Mesenchymal stem cell (in vitro differentiated cells and primary cell): ENCODE measurements around the gene GARNL3.

Experiments
- DNase-seq: peaks from one replicate; pipeline ENCODE4 v3.0.0-alpha.2; 2013
- H2AFZ ChIP-seq: one replicate; pipeline ENCODE4 v1.6.1; 2013; ENCODE audit warnings: low read depth, mild to moderate bottlenecking, control low read depth, inconsistent platforms, low read length, moderate library complexity
- H2AK5ac ChIP-seq: 2 replicates; pipeline ENCODE4 v1.6.1; 2013; ENCODE audit warnings: low read length, moderate library complexity, mild to moderate bottlenecking, inconsistent platforms; ENCODE audit not compliant: severe bottlenecking
- H2BK120ac ChIP-seq: one replicate; pipeline ENCODE4 v1.6.1; 2013; ENCODE audit warnings: low read depth, mild to moderate bottlenecking, inconsistent platforms, low read length, moderate library complexity
- H2BK12ac ChIP-seq, 2 experiments: one replicate each; pipeline ENCODE4 v1.6.1; 2013; ENCODE audit warnings: inconsistent platforms in 2 of 2, low read length in 2 of 2, mild to moderate bottlenecking in 2 of 2, moderate library complexity in 2 of 2, control low read depth in 1 of 2
- H2BK15ac ChIP-seq: one replicate; pipeline ENCODE4 v1.6.1; 2013; ENCODE audit warnings: mild to moderate bottlenecking, low read depth, inconsistent platforms; ENCODE audit not compliant: poor library complexity, severe bottlenecking
- H2BK5ac ChIP-seq: 2 replicates; pipeline ENCODE4 v1.6.1; 2013; ENCODE audit warnings: low read depth, mild to moderate bottlenecking, low read length, control low read depth, inconsistent platforms; ENCODE audit not compliant: poor library complexity, severe bottlenecking
- H3K14ac ChIP-seq, 2 experiments: one replicate each; pipeline ENCODE4 v1.6.1; 2013; ENCODE audit warnings: inconsistent platforms in 2 of 2, low read length in 2 of 2, control low read depth in 1 of 2, mild to moderate bottlenecking in 1 of 2, moderate library complexity in 1 of 2
- H3K18ac ChIP-seq, 2 experiments: one replicate each; pipeline ENCODE4 v1.6.1; 2013; ENCODE audit warnings: inconsistent platforms in 2 of 2, low read length in 2 of 2, control low read depth in 1 of 2, low read depth in 1 of 2, mild to moderate bottlenecking in 1 of 2
- H3K23ac ChIP-seq, 2 experiments: one replicate each; pipeline ENCODE4 v1.6.1; 2013; ENCODE audit warnings: inconsistent platforms in 2 of 2, low read length in 2 of 2, mild to moderate bottlenecking in 2 of 2, moderate library complexity in 2 of 2, control low read depth in 1 of 2
- H3K27ac ChIP-seq: 2 replicates; pipeline ENCODE4 v1.5.1; 2013; ENCODE audit warnings: mild to moderate bottlenecking, moderate library complexity, low read length, control low read depth, inconsistent platforms; ENCODE audit not compliant: poor library complexity, severe bottlenecking
- H3K27me3 ChIP-seq, 2 experiments: 2 replicates each; pipeline versions ENCODE4 v1.6.1 to v1.7.0; 2013; ENCODE audit warnings: low read length in 2 of 2, mild to moderate bottlenecking in 2 of 2, moderate library complexity in 2 of 2, control low read depth in 1 of 2, inconsistent platforms in 1 of 2; ENCODE audit not compliant: control insufficient read depth in 1 of 2, insufficient read depth in 1 of 2
- H3K36me3 ChIP-seq, 2 experiments: 2 replicates each; pipeline versions ENCODE4 v1.6.1 to v1.7.0; 2013; ENCODE audit warnings: low read length in 2 of 2, control low read depth in 1 of 2, inconsistent platforms in 1 of 2, low read depth in 1 of 2, mild to moderate bottlenecking in 1 of 2; ENCODE audit not compliant: insufficient read depth in 2 of 2, control insufficient read depth in 1 of 2
- H3K4ac ChIP-seq, 2 experiments: one replicate each; pipeline ENCODE4 v1.6.1; 2013; ENCODE audit warnings: inconsistent platforms in 2 of 2, low read length in 2 of 2, mild to moderate bottlenecking in 2 of 2, moderate library complexity in 2 of 2, control low read depth in 1 of 2, low read depth in 1 of 2
- H3K4me1 ChIP-seq: 2 replicates; pipeline ENCODE4 v1.6.1; 2013; ENCODE audit warnings: low read depth, low read length, control low read depth; ENCODE audit not compliant: control insufficient read depth, insufficient read depth
- H3K4me2 ChIP-seq: 2 replicates; pipeline ENCODE4 v1.6.1; 2013; ENCODE audit warnings: low read length, mild to moderate bottlenecking, inconsistent platforms; ENCODE audit not compliant: poor library complexity, severe bottlenecking
- H3K4me3 ChIP-seq, 2 experiments: 2 replicates each; pipeline versions ENCODE4 v1.5.1 to v1.7.0; 2013; ENCODE audit warnings: low read length in 2 of 2, mild to moderate bottlenecking in 2 of 2, control low read depth in 1 of 2, low read depth in 1 of 2; ENCODE audit not compliant: insufficient read depth in 1 of 2
- H3K79me1 ChIP-seq: replicated peaks from 2 replicates; pipeline ENCODE4 v1.6.1; 2013; ENCODE audit warnings: mild to moderate bottlenecking, control low read depth, low read length, inconsistent platforms; ENCODE audit not compliant: poor library complexity, severe bottlenecking
- H3K9ac ChIP-seq: 2 replicates; pipeline ENCODE4 v1.7.0; 2013; ENCODE audit warnings: mild to moderate bottlenecking, low read length, moderate library complexity
- H3K9me3 ChIP-seq: 2 replicates; pipeline ENCODE4 v1.7.0; 2013; ENCODE audit warnings: mild to moderate bottlenecking, low read length; ENCODE audit not compliant: control insufficient read depth
- H4K8ac ChIP-seq: one replicate; pipeline ENCODE4 v1.6.1; 2013; ENCODE audit warnings: inconsistent platforms, mild to moderate bottlenecking, low read length, moderate library complexity
- H4K91ac ChIP-seq: one replicate; pipeline ENCODE4 v1.6.1; 2013; ENCODE audit warnings: mild to moderate bottlenecking, low read length, inconsistent platforms
- WGBS: methylation state at CpG from one replicate; pipeline ENCODE4 v1.1.7; 2013; ENCODE audit warnings: mixed read lengths; 5-methylcytosine and 5-hydroxymethylcytosine counted together

Gene GARNL3

GRCh38 chr9:127216888-127217217 lies 47.7 kb upstream of the GARNL3 start:
- no peak overlapping the region for H3K4me3 ChIP-seq
- H3K9me3 ChIP-seq: no peaks in the 10 kb centered on the region
- H2AFZ ChIP-seq: no peak overlapping the region
- no peaks in the 10 kb centered on the region for H3K36me3 ChIP-seq
- no peak overlapping the region for H2AK5ac ChIP-seq
- H4K8ac ChIP-seq: no peak overlapping the region
- H4K91ac ChIP-seq: no peak overlapping the region
- no peaks in the 10 kb centered on the region for H3K4me1 ChIP-seq
- peaks cover 41 to 86% of the 10 kb centered on the region in 2 experiments for H3K27me3 ChIP-seq
- H3K18ac ChIP-seq: no peak overlapping the region
- H2BK15ac ChIP-seq: no peak overlapping the region
- no peak for DNase-seq
- no peak overlapping the region for H2BK5ac ChIP-seq
- H3K4me2 ChIP-seq: no peak overlapping the region
- H2BK12ac ChIP-seq: no peak overlapping the region
- WGBS: 93% methylated on average over 5 of the region's 5 CpGs
- no peak overlapping the region for H3K4ac ChIP-seq
- H3K14ac ChIP-seq: no peak overlapping the region
- H3K23ac ChIP-seq: no peak overlapping the region
- H3K27ac ChIP-seq: no peak overlapping the region
- H3K9ac ChIP-seq: no peak overlapping the region
- H2BK120ac ChIP-seq: no peak overlapping the region
- H3K79me1 ChIP-seq: no peaks in the 10 kb centered on the region

DNA sequence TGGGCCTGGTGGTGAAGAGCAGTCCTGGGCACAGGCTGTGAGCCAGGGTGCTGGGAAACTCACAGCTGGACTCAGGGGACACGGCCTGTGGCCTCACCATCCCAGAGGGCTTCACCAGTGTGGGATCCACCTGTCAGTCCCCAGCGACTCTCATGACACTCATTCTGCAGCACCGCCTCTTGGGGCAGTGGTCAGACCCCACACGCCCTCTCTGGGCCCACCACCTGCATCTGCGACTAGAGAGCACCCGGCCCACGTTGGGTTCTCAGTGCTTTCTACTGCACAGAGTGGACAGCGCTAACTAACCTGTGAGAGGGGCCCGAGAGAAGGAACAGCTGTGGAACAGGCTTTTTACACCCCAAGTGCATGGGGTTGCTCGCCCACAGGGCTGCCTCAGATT lies 45.8 kb upstream of the GARNL3 start:
- H3K23ac ChIP-seq: no peak overlapping the region
- no peaks in the 10 kb centered on the region for H3K36me3 ChIP-seq
- 80% methylated on average over 10 of the region's 10 CpGs for WGBS
- no peak overlapping the region for H3K4ac ChIP-seq
- H3K27me3 ChIP-seq: peaks cover 31 to 87% of the 10 kb centered on the region in 2 experiments
- no peak for DNase-seq
- peaks cover 1% of the 10 kb centered on the region for H3K4me1 ChIP-seq
- no peaks in the 10 kb centered on the region for H3K9me3 ChIP-seq
- H3K4me2 ChIP-seq: no peak overlapping the region
- no peak overlapping the region for H3K4me3 ChIP-seq
- no peak overlapping the region for H3K18ac ChIP-seq
- H2BK12ac ChIP-seq: no peak overlapping the region
- H4K91ac ChIP-seq: no peak overlapping the region
- H2BK5ac ChIP-seq: no peak overlapping the region
- no peak overlapping the region for H4K8ac ChIP-seq
- H3K27ac ChIP-seq: no peak overlapping the region
- H3K14ac ChIP-seq: no peak overlapping the region
- H3K79me1 ChIP-seq: no peaks in the 10 kb centered on the region
- no peak overlapping the region for H3K9ac ChIP-seq
- no peak overlapping the region for H2BK120ac ChIP-seq
- no peak overlapping the region for H2BK15ac ChIP-seq
- H2AFZ ChIP-seq: no peak overlapping the region
- no peak overlapping the region for H2AK5ac ChIP-seq

GRCh38 chr9:127219520-127219919 lies 45.1 kb upstream of the GARNL3 start:
- no peak overlapping the region for H3K4me3 ChIP-seq
- H3K14ac ChIP-seq: no peak overlapping the region
- no peak overlapping the region for H3K23ac ChIP-seq
- H3K36me3 ChIP-seq: no peaks in the 10 kb centered on the region
- no peak overlapping the region for H2BK15ac ChIP-seq
- peaks cover 7% of the 10 kb centered on the region for H3K4me1 ChIP-seq
- no peak overlapping the region for H3K4me2 ChIP-seq
- no peak overlapping the region for H2AFZ ChIP-seq
- no peaks in the 10 kb centered on the region for H3K79me1 ChIP-seq
- H3K9ac ChIP-seq: no peak overlapping the region
- no peak overlapping the region for H2BK120ac ChIP-seq
- peaks cover 31 to 89% of the 10 kb centered on the region in 2 experiments for H3K27me3 ChIP-seq
- H3K9me3 ChIP-seq: no peaks in the 10 kb centered on the region
- H3K4ac ChIP-seq: no peak overlapping the region
- H2BK12ac ChIP-seq: no peak overlapping the region
- WGBS: 79% methylated on average over 6 of the region's 6 CpGs
- H3K18ac ChIP-seq: no peak overlapping the region
- no peak overlapping the region for H4K8ac ChIP-seq
- H2AK5ac ChIP-seq: no peak overlapping the region
- no peak overlapping the region for H4K91ac ChIP-seq
- H2BK5ac ChIP-seq: no peak overlapping the region
- DNase-seq: no peak
- no peak overlapping the region for H3K27ac ChIP-seq

- Histone ChIP-seq H2BK120ac (no peak overlapping the region), H3K4me1 (peaks cover 18% of the 10 kb centered on the region), H4K8ac (no peak overlapping the region), H3K27ac (no peak overlapping the region), H3K9me3 (no peaks in the 10 kb centered on the region), H2BK15ac (no peak overlapping the region), H3K4me3 (no peak overlapping the region), H2BK12ac (no peak overlapping the region), H4K91ac (no peak overlapping the region), H3K18ac (no peak overlapping the region), H2BK5ac (no peak overlapping the region), H3K4me2 (no peak overlapping the region), H3K27me3 (peaks cover 24 to 83% of the 10 kb centered on the region in 2 experiments), H3K23ac (no peak overlapping the region), H3K36me3 (no peaks in the 10 kb centered on the region), H3K4ac (no peak overlapping the region), H2AFZ (no peak overlapping the region), H3K14ac (no peak overlapping the region), H2AK5ac (no peak overlapping the region), H3K79me1 (no peaks in the 10 kb centered on the region), H3K9ac (no peak overlapping the region)
- 74% methylated on average over 2 of the region's 2 CpGs for WGBS
- no peak for DNase-seq
Observed at GRCh38 chr9:127221695-127222094, 42.9 kb upstream of the GARNL3 start.
